CD4-positive, alpha-beta T cell (primary cell): ENCODE results near the gene ERVK3-1. TPM values are rescaled to one million over a fixed set of nuclear protein-coding genes. Genes with fewer than 3 reads are reported as not detected.

Experiments
- ATAC-seq: fragments of 200-7000 bp; cut with Tn5 transposase; one replicate; pipeline ENCODE4 v1.10.0; 2022; ENCODE audit warnings: mild to moderate bottlenecking; ENCODE audit not compliant: poor library complexity
- CTCF ChIA-PET: fragments of 350-600 bp; sonication (Branson Sonifier 250); formaldehyde crosslinking; loops from one replicate; lab custom pipeline; 2021; ENCODE audit warnings: antibody characterized with exemption, inconsistent platforms; lab: Charles Lee
- POLR2A ChIA-PET: fragments of 350-600 bp; sonication (Branson Sonifier 250); formaldehyde crosslinking; loops from one replicate; lab custom pipeline; 2021; ENCODE audit warnings: antibody characterized with exemption, inconsistent platforms; lab: Charles Lee
- DNase-seq, 14 experiments: peaks; one replicate each; pipeline ENCODE4 v3.0.0-alpha.2; 2013 to 2020; ENCODE audit warnings: mixed read lengths in 2 of 14
- H3K27ac ChIP-seq, 2 donors: one replicate each; pipeline versions ENCODE4 v1.5.1 to v1.7.0; 2013; ENCODE audit warnings: low read length in 2 of 2, low read depth in 1 of 2, mild to moderate bottlenecking in 1 of 2
- H3K27me3 ChIP-seq, 2 experiments: 1 replicate in 1 of 2; 2 replicates in 1 of 2; pipeline versions ENCODE4 v1.6.1 to v1.7.0; 2013; ENCODE audit warnings: low read length in 2 of 2, control low read depth in 1 of 2, mild to moderate bottlenecking in 1 of 2, moderate library complexity in 1 of 2; ENCODE audit not compliant: insufficient read depth in 2 of 2, control insufficient read depth in 1 of 2
- H3K36me3 ChIP-seq: one replicate; pipeline ENCODE4 v1.6.1; 2013; ENCODE audit warnings: low read length, control low read depth; ENCODE audit not compliant: insufficient read depth
- H3K4me1 ChIP-seq: one replicate; pipeline ENCODE4 v1.6.1; 2013; ENCODE audit warnings: low read length, control low read depth; ENCODE audit not compliant: insufficient read depth
- H3K4me3 ChIP-seq: one replicate; pipeline ENCODE4 v1.5.1; 2013; ENCODE audit warnings: mild to moderate bottlenecking, low read length, moderate library complexity
- H3K9me3 ChIP-seq, 2 experiments: 1 replicate in 1 of 2; 2 replicates in 1 of 2; pipeline versions ENCODE4 v1.6.1 to v1.7.0; 2013; ENCODE audit warnings: low read length in 2 of 2, mild to moderate bottlenecking in 2 of 2, control low read depth in 1 of 2, moderate library complexity in 1 of 2; ENCODE audit not compliant: control insufficient read depth in 1 of 2, insufficient read depth in 1 of 2
- H3K27ac Mint-ChIP-seq: one replicate; pipeline ENCODE4 v1.8.0; 2020; ENCODE audit warnings: mixed read lengths
- H3K27me3 Mint-ChIP-seq: one replicate; pipeline ENCODE4 v1.8.0; 2021; ENCODE audit warnings: mixed read lengths
- H3K36me3 Mint-ChIP-seq: one replicate; pipeline ENCODE4 v1.8.0; 2021; ENCODE audit warnings: low read depth, mixed read lengths
- H3K4me1 Mint-ChIP-seq: one replicate; pipeline ENCODE4 v1.8.0; 2021; ENCODE audit warnings: low read depth, mixed read lengths
- H3K4me3 Mint-ChIP-seq: one replicate; pipeline ENCODE4 v1.8.0; 2020; ENCODE audit warnings: mild to moderate bottlenecking, mixed read lengths
- H3K9me3 Mint-ChIP-seq: one replicate; pipeline ENCODE4 v1.8.0; 2020; ENCODE audit warnings: mixed read lengths
- intact Hi-C, 2 experiments: fragments of 100-400 bp; cut with DNase I in 1 of 2; cut with micrococcal nuclease in 1 of 2; formaldehyde crosslinking; loops; one replicate each; pipeline versions ENCODE4 v1.15.1 to v1.9.0; 2023 to 2025; cut with DNase I, micrococcal nuclease
- total RNA-seq, 174 experiments: library from RNA in 2 of 174; stranded (reverse) in 2 of 174; gene quantifications; one replicate each; pipeline ENCODE4 v1.2.3 and lab custom pipeline; 2021 to 2026
- TF ChIP-seq, protein P1 (sequence below): fragments of 200-600 bp; IDR thresholded peaks from one replicate; pipeline ENCODE4 v1.8.0; 2022; ENCODE audit warnings: antibody characterized with exemption, mild to moderate bottlenecking

ERVK3-1 gene
- total RNA-seq, 2 experiments from 2014 or later = 150 to 153 TPM

DNA sequence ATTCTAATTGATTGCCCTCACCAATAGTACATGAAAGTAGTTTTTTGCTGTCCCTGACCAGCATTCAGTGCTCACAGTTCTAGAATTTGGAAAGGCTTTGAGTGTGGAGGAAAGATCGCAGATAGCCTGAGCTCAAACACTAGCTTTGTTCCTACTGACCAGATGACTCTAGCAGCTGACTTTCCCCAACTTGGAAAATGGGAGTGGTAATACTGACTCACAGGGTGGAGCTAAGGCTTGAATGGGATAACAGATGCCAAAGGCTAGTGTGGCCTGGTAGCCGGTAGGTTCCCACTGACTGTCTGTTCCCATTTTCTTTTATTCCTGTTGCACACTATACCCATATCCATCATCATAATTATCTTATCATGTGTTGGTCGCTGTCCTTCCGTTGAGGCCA, 25.3 kb downstream of the ERVK3-1 start:
- peaks cover 8% of the 10 kb centered on the region for H3K36me3 ChIP-seq
- DNase-seq (no peak), ATAC-seq (no peak)
- CTCF ChIA-PET = interaction anchor here (0.5 kb wide), 1 partner anchor 336 kb away, joined by 3 read pairs; no protein-coding TSS in a partner anchor
- H3K27me3 ChIP-seq = no peaks in the 10 kb centered on the region
- intact Hi-C loops = no loop called here
- no peak overlapping the region for H3K4me3 ChIP-seq
- no peak overlapping the region for H3K27ac Mint-ChIP-seq
- no peaks in the 10 kb centered on the region for H3K9me3 Mint-ChIP-seq
- H3K36me3 Mint-ChIP-seq = peaks cover 14% of the 10 kb centered on the region
- TF ChIP-seq, protein P1, sequence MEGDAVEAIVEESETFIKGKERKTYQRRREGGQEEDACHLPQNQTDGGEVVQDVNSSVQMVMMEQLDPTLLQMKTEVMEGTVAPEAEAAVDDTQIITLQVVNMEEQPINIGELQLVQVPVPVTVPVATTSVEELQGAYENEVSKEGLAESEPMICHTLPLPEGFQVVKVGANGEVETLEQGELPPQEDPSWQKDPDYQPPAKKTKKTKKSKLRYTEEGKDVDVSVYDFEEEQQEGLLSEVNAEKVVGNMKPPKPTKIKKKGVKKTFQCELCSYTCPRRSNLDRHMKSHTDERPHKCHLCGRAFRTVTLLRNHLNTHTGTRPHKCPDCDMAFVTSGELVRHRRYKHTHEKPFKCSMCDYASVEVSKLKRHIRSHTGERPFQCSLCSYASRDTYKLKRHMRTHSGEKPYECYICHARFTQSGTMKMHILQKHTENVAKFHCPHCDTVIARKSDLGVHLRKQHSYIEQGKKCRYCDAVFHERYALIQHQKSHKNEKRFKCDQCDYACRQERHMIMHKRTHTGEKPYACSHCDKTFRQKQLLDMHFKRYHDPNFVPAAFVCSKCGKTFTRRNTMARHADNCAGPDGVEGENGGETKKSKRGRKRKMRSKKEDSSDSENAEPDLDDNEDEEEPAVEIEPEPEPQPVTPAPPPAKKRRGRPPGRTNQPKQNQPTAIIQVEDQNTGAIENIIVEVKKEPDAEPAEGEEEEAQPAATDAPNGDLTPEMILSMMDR = no peak
- H3K4me1 Mint-ChIP-seq = peaks cover 4% of the 10 kb centered on the region
- peak overlapping the region; percentile 30 for H3K4me3 Mint-ChIP-seq
- no peaks in the 10 kb centered on the region for H3K9me3 ChIP-seq
- no peaks in the 10 kb centered on the region for H3K27me3 Mint-ChIP-seq
- H3K4me1 ChIP-seq = peaks cover 22% of the 10 kb centered on the region
- no peak overlapping the region for H3K27ac ChIP-seq
- POLR2A ChIA-PET = interaction anchor here (0.8 kb wide), 1 partner anchor 189 kb away, joined by 3 read pairs; the partner anchor contains the start of gene ZBTB45

DNA sequence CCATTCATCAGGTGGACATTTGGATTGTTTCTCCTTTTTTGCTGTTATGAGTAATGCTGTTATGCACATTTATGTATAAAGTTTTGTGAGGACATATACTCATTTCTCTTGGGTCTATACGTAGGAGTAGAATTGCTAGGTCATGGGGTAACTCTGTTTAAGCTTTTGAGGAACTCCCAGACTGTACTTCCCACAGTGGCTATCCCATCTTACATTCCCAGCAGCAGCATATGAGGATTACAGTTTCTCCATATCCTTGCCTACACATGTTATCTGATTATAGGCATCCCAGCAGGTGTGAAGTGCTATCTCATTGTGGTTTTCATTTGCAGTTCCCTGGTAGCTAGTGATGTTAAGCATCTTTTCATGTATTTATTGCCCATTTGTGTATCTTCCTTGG, 27.5 kb downstream of the ERVK3-1 start:
- no peak for ATAC-seq
- Histone ChIP-seq H3K4me1 (peaks cover 4% of the 10 kb centered on the region), H3K36me3 (peaks cover 17% of the 10 kb centered on the region), H3K9me3 (no peaks in the 10 kb centered on the region), H3K27me3 (no peaks in the 10 kb centered on the region), H3K27ac (no peak overlapping the region), H3K4me3 (no peak overlapping the region)
- TF ChIP-seq, protein P1 = no peak
- Mint-ChIP-seq H3K27ac (no peak overlapping the region), H3K9me3 (no peaks in the 10 kb centered on the region), H3K4me1 (peaks cover 4% of the 10 kb centered on the region), H3K36me3 (peaks cover 23% of the 10 kb centered on the region), H3K27me3 (no peaks in the 10 kb centered on the region), H3K4me3 (no peak overlapping the region)
- intact Hi-C loops = no loop called here
- ChIA-PET POLR2A (no interaction called here), CTCF (no interaction called here)
- no peak for DNase-seq

DNA sequence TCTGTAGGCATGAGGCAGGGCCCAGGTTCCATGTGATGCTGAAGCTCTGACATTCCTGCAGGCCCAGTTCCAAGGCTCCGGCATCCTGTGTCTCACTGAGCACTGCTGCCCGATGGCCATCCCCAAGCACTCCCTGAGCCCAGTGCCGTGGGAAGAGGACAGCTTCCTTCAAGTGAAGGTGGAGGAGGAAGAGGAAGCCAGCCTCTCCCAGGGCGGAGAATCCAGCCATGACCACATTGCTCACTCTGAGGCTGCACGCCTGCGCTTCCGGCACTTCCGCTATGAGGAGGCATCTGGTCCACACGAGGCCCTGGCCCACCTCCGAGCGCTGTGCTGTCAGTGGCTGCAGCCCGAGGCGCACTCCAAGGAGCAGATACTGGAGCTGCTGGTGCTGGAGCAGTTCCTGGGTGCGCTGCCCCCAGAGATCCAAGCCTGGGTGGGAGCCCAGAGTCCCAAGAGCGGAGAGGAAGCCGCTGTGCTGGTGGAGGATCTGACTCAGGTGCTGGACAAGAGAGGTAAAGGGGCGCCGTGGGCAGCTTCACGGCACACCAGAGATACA, 29.6 kb downstream of the ERVK3-1 start:
- no peaks in the 10 kb centered on the region for H3K27me3 Mint-ChIP-seq
- Histone ChIP-seq H3K4me1 (no peaks in the 10 kb centered on the region), H3K27ac (no peak overlapping the region), H3K9me3 (peaks cover 0 to 14% of the 10 kb centered on the region in 2 experiments), H3K4me3 (no peak overlapping the region), H3K36me3 (peaks cover 33% of the 10 kb centered on the region), H3K27me3 (no peaks in the 10 kb centered on the region)
- no peak for DNase-seq
- H3K36me3 Mint-ChIP-seq = peaks cover 41% of the 10 kb centered on the region
- no peak for ATAC-seq
- CTCF ChIA-PET = no interaction called here
- TF ChIP-seq, protein P1 = no peak
- intact Hi-C loops = no loop called here
- no peak overlapping the region for H3K27ac Mint-ChIP-seq
- POLR2A ChIA-PET = no interaction called here
- H3K4me3 Mint-ChIP-seq = no peak overlapping the region
- H3K9me3 Mint-ChIP-seq = no peaks in the 10 kb centered on the region
- H3K4me1 Mint-ChIP-seq = peaks cover 4% of the 10 kb centered on the region
